Stimulated activated CD8-positive, alpha-beta memory T cell treated with anti-CD3 and anti-CD28 coated beads, Interleukin-4, amount 100 ng/mL, for 48 hours (primary cell): Measurements from ENCODE around the gene GP1BA.

Source experiments
- DNase-seq: peaks from one replicate; pipeline ENCODE4 v3.0.0-alpha.2; 2020

GP1BA gene

GRCh38 chr17:4931963-4932362 is at the start of gene GP1BA:
GP1BA (plus strand) TSS chr17:4932277; CDS start chr17:4932605, 328 bp downstream.
- DNase-seq, result no peak

- DNase-seq, result no peak
Observed at GRCh38 chr17:4884489-4884888, 47.6 kb upstream of the GP1BA start.

GRCh38 chr17:4886830-4887229 is 45.2 kb upstream of the GP1BA start:
- DNase-seq, result no peak

GRCh38 chr17:4887581-4887980 is 44.5 kb upstream of the GP1BA start:
- no peak for DNase-seq

GRCh38 chr17:4891411-4892410 is 40.4 kb upstream of the GP1BA start:
- DNase-seq, result no peak

GRCh38 chr17:4892499-4893221 is 39.4 kb upstream of the GP1BA start:
- no peak for DNase-seq

- no peak for DNase-seq
Observed at GRCh38 chr17:4893272-4893671, 38.8 kb upstream of the GP1BA start.

GRCh38 chr17:4893721-4894560 is 38.1 kb upstream of the GP1BA start:
- no peak for DNase-seq

- DNase-seq, result no peak
Observed at GRCh38 chr17:4895121-4895520, 37.0 kb upstream of the GP1BA start.

- DNase-seq, result no peak
Observed at GRCh38 chr17:4895657-4896331, 36.3 kb upstream of the GP1BA start.

GRCh38 chr17:4896332-4897197 is 35.5 kb upstream of the GP1BA start:
- no peak for DNase-seq

- DNase-seq, result no peak
Observed at GRCh38 chr17:4897198-4897687, 34.8 kb upstream of the GP1BA start.

GRCh38 chr17:4897785-4898184 is 34.3 kb upstream of the GP1BA start:
- no peak for DNase-seq

- no peak for DNase-seq
Observed at GRCh38 chr17:4898351-4898750, 33.7 kb upstream of the GP1BA start.

GRCh38 chr17:4898927-4899326 is 33.1 kb upstream of the GP1BA start:
- no peak for DNase-seq

- peak; percentile 98 for DNase-seq
Observed at GRCh38 chr17:4899341-4900230, 32.5 kb upstream of the GP1BA start, which contains the start of gene C17orf107. C17orf107 (plus strand) TSS chr17:4899536; CDS start chr17:4899763, 227 bp downstream.

- DNase-seq, result peak; percentile 56
Observed at GRCh38 chr17:4900231-4901107, 31.6 kb upstream of the GP1BA start.

- DNase-seq, result no peak
Observed at GRCh38 chr17:4901108-4901647, 30.9 kb upstream of the GP1BA start.
